Measurements from ENCODE around the gene DNAJC17.

DNAJC17 gene

GRCh38 chr15:40771242-40771641 lies 36.0 kb downstream of the DNAJC17 start:
- no peak for TF ChIP-seq CTCF (IDR thresholded peaks at IDR 0.05)
- Histone ChIP-seq H3K4me1 (no peaks in the 10 kb centered on the region), H2AFZ (no peak overlapping the region), H3K27me3 (ENCODE audit: control insufficient read depth, insufficient read depth, low read length) (no peaks in the 10 kb centered on the region), H3K9ac (no peak overlapping the region), H3K4me3 (ENCODE audit: low read depth, low read length) (no peak overlapping the region), H3K9me3 (ENCODE audit: control insufficient read depth, low read length) (no peaks in the 10 kb centered on the region), H3K36me3 (ENCODE audit: control insufficient read depth, insufficient read depth, low read length) (no peaks in the 10 kb centered on the region), H3K27ac (no peak overlapping the region), H3K4me2 (ENCODE audit: low read length) (no peak overlapping the region), H3K79me2 (no peaks in the 10 kb centered on the region)

GRCh38 chr15:40770147-40770721 lies 37.0 kb downstream of the DNAJC17 start:
- H3K4me3 ChIP-seq (ENCODE audit: low read depth, low read length): no peak overlapping the region
- TF ChIP-seq CTCF (IDR thresholded peaks at IDR 0.05): no peak
- no peak overlapping the region for H3K9ac ChIP-seq
- no peaks in the 10 kb centered on the region for H3K36me3 ChIP-seq (ENCODE audit: control insufficient read depth, insufficient read depth, low read length)
- no peaks in the 10 kb centered on the region for H3K9me3 ChIP-seq (ENCODE audit: control insufficient read depth, low read length)
- no peaks in the 10 kb centered on the region for H3K79me2 ChIP-seq
- H3K4me1 ChIP-seq: no peaks in the 10 kb centered on the region
- H3K4me2 ChIP-seq (ENCODE audit: low read length): no peak overlapping the region
- no peak overlapping the region for H2AFZ ChIP-seq
- no peaks in the 10 kb centered on the region for H3K27me3 ChIP-seq (ENCODE audit: control insufficient read depth, insufficient read depth, low read length)
- no peak overlapping the region for H3K27ac ChIP-seq

GRCh38 chr15:40769274-40770146 lies 37.8 kb downstream of the DNAJC17 start, which contains the start of gene C15orf62:
Gene C15orf62, plus strand, starts transcription at chr15:40769980. Its CDS starts 516 bp downstream, at chr15:40770496.
- Histone ChIP-seq H3K79me2 (no peaks in the 10 kb centered on the region), H3K27me3 (ENCODE audit: control insufficient read depth, insufficient read depth, low read length) (no peaks in the 10 kb centered on the region), H3K4me2 (ENCODE audit: low read length) (no peak within 1 kb of the TSS), H2AFZ (no peak within 1 kb of the TSS), H3K36me3 (ENCODE audit: control insufficient read depth, insufficient read depth, low read length) (no peaks in the 10 kb centered on the region), H3K9me3 (ENCODE audit: control insufficient read depth, low read length) (no peaks in the 10 kb centered on the region), H3K4me1 (peaks cover 3% of the 10 kb centered on the region), H3K27ac (no peak within 1 kb of the TSS), H3K9ac (no peak within 1 kb of the TSS), H3K4me3 (ENCODE audit: low read depth, low read length) (no peak within 1 kb of the TSS)
- no peak for TF ChIP-seq CTCF (IDR thresholded peaks at IDR 0.05)

GRCh38 chr15:40768521-40769273 lies 38.6 kb downstream of the DNAJC17 start:
- H3K27ac ChIP-seq: no peak overlapping the region
- H3K9me3 ChIP-seq (ENCODE audit: control insufficient read depth, low read length): no peaks in the 10 kb centered on the region
- TF ChIP-seq CTCF (IDR thresholded peaks at IDR 0.05): no peak
- no peak overlapping the region for H3K9ac ChIP-seq
- no peak overlapping the region for H3K4me3 ChIP-seq (ENCODE audit: low read depth, low read length)
- H3K27me3 ChIP-seq (ENCODE audit: control insufficient read depth, insufficient read depth, low read length): no peaks in the 10 kb centered on the region
- peaks cover 3% of the 10 kb centered on the region for H3K4me1 ChIP-seq
- H3K4me2 ChIP-seq (ENCODE audit: low read length): no peak overlapping the region
- H3K36me3 ChIP-seq (ENCODE audit: control insufficient read depth, insufficient read depth, low read length): no peaks in the 10 kb centered on the region
- no peak overlapping the region for H2AFZ ChIP-seq
- H3K79me2 ChIP-seq: no peaks in the 10 kb centered on the region

All from parathyroid adenoma (tissue), 2 donors.